Gastrocnemius medialis (tissue), 4 donors: Measurements from ENCODE around the gene CALD1.

Experiments
- CTCF ChIP-seq, 5 experiments: fragments of 450-650 bp in 3 of 5; fragments of 200-600 bp in 2 of 5; sonication (generic) in 2 of 5; IDR thresholded peaks in 4 of 5; conservative IDR thresholded peaks in 1 of 5; 1 replicate in 4 of 5; 2 replicates in 1 of 5; pipeline ENCODE4 v1.5.1; 2016 to 2019; ENCODE audit warnings: antibody characterized with exemption in 5 of 5, mild to moderate bottlenecking in 3 of 5, moderate library complexity in 3 of 5
- POLR2A ChIP-seq, 2 donors: fragments of 450-650 bp; IDR thresholded peaks; one replicate each; pipeline ENCODE4 v1.6.1; 2017; ENCODE audit warnings: antibody characterized with exemption in 2 of 2, mild to moderate bottlenecking in 2 of 2, moderate library complexity in 2 of 2

GRCh38 chr7:134943785-134944400, 164.5 kb downstream of the CALD1 start:
- no peak for TF ChIP-seq POLR2A (IDR thresholded peaks at IDR 0.05)
- peak in 2 of 5 experiments; percentile 14 to 35 for TF ChIP-seq CTCF (IDR thresholded peaks at IDR 0.05 in 4 of 5, conservative IDR thresholded peaks at IDR 0.05 in 1 of 5)
